ENCODE measurements around the gene DLG2. TPM values are rescaled to one million over a fixed set of nuclear protein-coding genes. Genes with fewer than 3 reads are reported as not detected.

DLG2 gene
- total and polyA plus RNA-seq, 2 of the 4 experiments (the other 2 are of a cell fraction): 0.31 to 0.36 TPM

GRCh38 chr11:83649528-83649855 is 1977.7 kb downstream of the DLG2 start:
- Histone ChIP-seq H3K23ac (ENCODE audit: low read depth, low read length) (no peak overlapping the region), H3K56ac (ENCODE audit: extremely low read depth, insufficient read depth, low read length) (no peak overlapping the region), H3K79me1 (ENCODE audit: low read depth in 1 of 2, low read length in 2 of 2) (no peaks in the 10 kb centered on the region), H3K4me2 (ENCODE audit: low read depth, low read length) (no peak overlapping the region), H3K14ac (replicated peaks; ENCODE audit: low read depth, low read length) (no peak overlapping the region), H3K4ac (ENCODE audit: low read depth, low read length) (no peak overlapping the region), H2BK120ac (ENCODE audit: low read depth, low read length) (no peak overlapping the region), H3K36me3 (ENCODE audit: control insufficient read depth, insufficient read depth, low read length) (no peaks in the 10 kb centered on the region), H4K91ac (ENCODE audit: insufficient read depth, low read depth, low read length) (no peak overlapping the region), H2AK9ac (replicated peaks; ENCODE audit: low read depth, low read length, poor library complexity) (no peak overlapping the region), H4K20me1 (ENCODE audit: insufficient read depth, low read length) (no peaks in the 10 kb centered on the region), H3K4me3 (ENCODE audit: insufficient read depth, low read depth, low read length) (no peak overlapping the region), H2AK5ac (ENCODE audit: low read depth, low read length) (no peak overlapping the region), H2BK5ac (ENCODE audit: low read depth, low read length, poor library complexity, severe bottlenecking) (no peak overlapping the region), H3K9ac (ENCODE audit: low read depth, low read length) (no peak overlapping the region), H2BK15ac (ENCODE audit: low read depth, low read length) (no peak overlapping the region), H2AFZ (replicated peaks; ENCODE audit: low read length, poor library complexity) (no peak overlapping the region), H4K8ac (ENCODE audit: low read depth in 2 of 2, low read length in 2 of 2) (no peak overlapping the region), H3K9me1 (ENCODE audit: insufficient read depth, low read length) (no peaks in the 10 kb centered on the region), H3K18ac (ENCODE audit: low read depth, low read length) (no peak overlapping the region), H3K9me3 (ENCODE audit: control insufficient read depth, insufficient read depth, low read length) (no peaks in the 10 kb centered on the region), H4K5ac (ENCODE audit: low read depth, low read length) (no peak overlapping the region), H3K27ac (ENCODE audit: insufficient read depth, low read length) (no peak overlapping the region), H3K27me3 (ENCODE audit: control insufficient read depth, insufficient read depth, low read length) (no peaks in the 10 kb centered on the region; the same call in 1 of the 2 replicates), H2BK20ac (ENCODE audit: low read depth, low read length) (no peak overlapping the region), H3K4me1 (ENCODE audit: control insufficient read depth, insufficient read depth, low read length) (no peaks in the 10 kb centered on the region)
- ChIA-PET POLR2A (ENCODE audit: unreplicated experiment) (no interaction called here), CTCF (interaction anchor here (0.9 kb wide), 1 partner anchor 14 kb away, joined by 3 read pairs; no protein-coding TSS in a partner anchor)
- DNase-seq (no peak), ATAC-seq (ENCODE audit: low read depth) (no peak)
- dilution Hi-C loops (cut with HindIII; ENCODE audit: low sequenced_read_pairs, unreplicated experiment): no loop called here
- no TSS peak for BruUV-seq (replicated peaks)
- in situ Hi-C loops (cut with MboI; ENCODE audit: low sequenced_read_pairs): no loop called here
- intact Hi-C loops (cut with micrococcal nuclease): no loop called here
- WGBS, 2 experiments (ENCODE audit: extremely low coverage in 2 of 2, insufficient read length in 1 of 2): no CpG with 5 or more reads among the region's 1 CpG
- no peak for TF ChIP-seq NFE2L2 (IDR thresholded peaks at IDR 0.05; ENCODE audit: low read depth, low read length)
- no peak for TF ChIP-seq RAD21 (IDR thresholded peaks at IDR 0.05; ENCODE audit: low read length)

Measured in IMR-90 (cell line).